C4-2B (cell line): ENCODE data around the gene PTPRA.

Source experiments
- ZFX ChIP-seq: fragments of 450-650 bp; IDR thresholded peaks from 2 replicates; pipeline ENCODE4 v1.6.1; 2017
- TF ChIP-seq, protein P1 (sequence below): fragments of 450-650 bp; conservative IDR thresholded peaks from 2 replicates; pipeline ENCODE4 v1.5.1; 2017; ENCODE audit warnings: mild to moderate bottlenecking

DNA sequence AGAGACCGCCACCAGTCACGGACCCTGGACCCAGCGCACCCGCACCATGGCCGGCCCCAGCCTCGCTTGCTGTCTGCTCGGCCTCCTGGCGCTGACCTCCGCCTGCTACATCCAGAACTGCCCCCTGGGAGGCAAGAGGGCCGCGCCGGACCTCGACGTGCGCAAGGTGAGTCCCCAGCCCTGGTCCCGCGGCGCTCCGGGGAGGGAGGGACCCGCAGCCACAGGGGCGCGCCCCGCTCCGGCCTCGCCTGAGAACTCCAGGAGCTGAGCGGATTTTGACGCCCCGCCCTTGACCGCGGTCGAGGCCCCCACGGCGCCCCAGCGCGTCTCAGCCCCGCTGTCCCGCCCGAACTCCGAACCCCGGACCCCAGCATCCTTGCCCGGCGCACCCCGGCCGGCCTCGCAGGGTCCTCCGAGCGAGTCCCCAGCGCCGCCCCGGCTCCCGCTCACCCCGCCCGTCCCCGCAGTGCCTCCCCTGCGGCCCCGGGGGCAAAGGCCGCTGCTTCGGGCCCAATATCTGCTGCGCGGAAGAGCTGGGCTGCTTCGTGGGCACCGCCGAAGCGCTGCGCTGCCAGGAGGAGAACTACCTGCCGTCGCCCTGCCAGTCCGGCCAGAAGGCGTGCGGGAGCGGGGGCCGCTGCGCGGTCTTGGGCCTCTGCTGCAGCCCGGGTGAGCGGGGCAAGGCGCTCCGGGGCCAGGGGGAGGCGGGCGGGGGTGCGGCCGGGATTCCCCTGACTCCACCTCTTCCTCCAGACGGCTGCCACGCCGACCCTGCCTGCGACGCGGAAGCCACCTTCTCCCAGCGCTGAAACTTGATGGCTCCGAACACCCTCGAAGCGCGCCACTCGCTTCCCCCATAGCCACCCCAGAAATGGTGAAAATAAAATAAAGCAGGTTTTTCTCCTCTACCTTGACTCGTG lies 198.6 kb downstream of the PTPRA start, which contains the start of gene OXT:
- TF ChIP-seq, protein P1, sequence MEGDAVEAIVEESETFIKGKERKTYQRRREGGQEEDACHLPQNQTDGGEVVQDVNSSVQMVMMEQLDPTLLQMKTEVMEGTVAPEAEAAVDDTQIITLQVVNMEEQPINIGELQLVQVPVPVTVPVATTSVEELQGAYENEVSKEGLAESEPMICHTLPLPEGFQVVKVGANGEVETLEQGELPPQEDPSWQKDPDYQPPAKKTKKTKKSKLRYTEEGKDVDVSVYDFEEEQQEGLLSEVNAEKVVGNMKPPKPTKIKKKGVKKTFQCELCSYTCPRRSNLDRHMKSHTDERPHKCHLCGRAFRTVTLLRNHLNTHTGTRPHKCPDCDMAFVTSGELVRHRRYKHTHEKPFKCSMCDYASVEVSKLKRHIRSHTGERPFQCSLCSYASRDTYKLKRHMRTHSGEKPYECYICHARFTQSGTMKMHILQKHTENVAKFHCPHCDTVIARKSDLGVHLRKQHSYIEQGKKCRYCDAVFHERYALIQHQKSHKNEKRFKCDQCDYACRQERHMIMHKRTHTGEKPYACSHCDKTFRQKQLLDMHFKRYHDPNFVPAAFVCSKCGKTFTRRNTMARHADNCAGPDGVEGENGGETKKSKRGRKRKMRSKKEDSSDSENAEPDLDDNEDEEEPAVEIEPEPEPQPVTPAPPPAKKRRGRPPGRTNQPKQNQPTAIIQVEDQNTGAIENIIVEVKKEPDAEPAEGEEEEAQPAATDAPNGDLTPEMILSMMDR, result no peak
- no peak for TF ChIP-seq ZFX
